PFSK-1 (cell line): ENCODE results near the gene FBXL7.

Experiments used
- POLR2AphosphoS5 ChIP-seq: IDR thresholded peaks from 2 replicates; pipeline ENCODE4 v1.6.1; 2012; ENCODE audit warnings: low read depth, mild to moderate bottlenecking, control low read depth, low read length, moderate library complexity
- SIN3A ChIP-seq: IDR thresholded peaks from 2 replicates; pipeline ENCODE4 v1.6.1; 2012; ENCODE audit warnings: mild to moderate bottlenecking, low read length, moderate library complexity, borderline replicate concordance; ENCODE audit not compliant: insufficient read depth
- TAF1 ChIP-seq: IDR thresholded peaks from 2 replicates; pipeline ENCODE4 v1.6.1; 2012; ENCODE audit warnings: low read length, control low read depth, borderline replicate concordance; ENCODE audit not compliant: insufficient read depth
- TF ChIP-seq, protein P1 (sequence below), 2 experiments: IDR thresholded peaks; 2 replicates each; pipeline versions ENCODE4 v1.6.1 to v1.8.0; 2011 to 2012; ENCODE audit warnings: low read depth in 2 of 2, low read length in 2 of 2, control low read depth in 1 of 2, inconsistent platforms in 1 of 2, mild to moderate bottlenecking in 1 of 2, moderate library complexity in 1 of 2; ENCODE audit not compliant: insufficient read depth in 1 of 2

- TF ChIP-seq TAF1 (no peak), POLR2AphosphoS5 (no peak), SIN3A (no peak)
- TF ChIP-seq, protein P1, sequence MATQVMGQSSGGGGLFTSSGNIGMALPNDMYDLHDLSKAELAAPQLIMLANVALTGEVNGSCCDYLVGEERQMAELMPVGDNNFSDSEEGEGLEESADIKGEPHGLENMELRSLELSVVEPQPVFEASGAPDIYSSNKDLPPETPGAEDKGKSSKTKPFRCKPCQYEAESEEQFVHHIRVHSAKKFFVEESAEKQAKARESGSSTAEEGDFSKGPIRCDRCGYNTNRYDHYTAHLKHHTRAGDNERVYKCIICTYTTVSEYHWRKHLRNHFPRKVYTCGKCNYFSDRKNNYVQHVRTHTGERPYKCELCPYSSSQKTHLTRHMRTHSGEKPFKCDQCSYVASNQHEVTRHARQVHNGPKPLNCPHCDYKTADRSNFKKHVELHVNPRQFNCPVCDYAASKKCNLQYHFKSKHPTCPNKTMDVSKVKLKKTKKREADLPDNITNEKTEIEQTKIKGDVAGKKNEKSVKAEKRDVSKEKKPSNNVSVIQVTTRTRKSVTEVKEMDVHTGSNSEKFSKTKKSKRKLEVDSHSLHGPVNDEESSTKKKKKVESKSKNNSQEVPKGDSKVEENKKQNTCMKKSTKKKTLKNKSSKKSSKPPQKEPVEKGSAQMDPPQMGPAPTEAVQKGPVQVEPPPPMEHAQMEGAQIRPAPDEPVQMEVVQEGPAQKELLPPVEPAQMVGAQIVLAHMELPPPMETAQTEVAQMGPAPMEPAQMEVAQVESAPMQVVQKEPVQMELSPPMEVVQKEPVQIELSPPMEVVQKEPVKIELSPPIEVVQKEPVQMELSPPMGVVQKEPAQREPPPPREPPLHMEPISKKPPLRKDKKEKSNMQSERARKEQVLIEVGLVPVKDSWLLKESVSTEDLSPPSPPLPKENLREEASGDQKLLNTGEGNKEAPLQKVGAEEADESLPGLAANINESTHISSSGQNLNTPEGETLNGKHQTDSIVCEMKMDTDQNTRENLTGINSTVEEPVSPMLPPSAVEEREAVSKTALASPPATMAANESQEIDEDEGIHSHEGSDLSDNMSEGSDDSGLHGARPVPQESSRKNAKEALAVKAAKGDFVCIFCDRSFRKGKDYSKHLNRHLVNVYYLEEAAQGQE (IDR thresholded peaks at IDR 0.05; ENCODE audit: insufficient read depth in 1 of 2, low read depth in 2 of 2, low read length in 2 of 2): no peak
Observed at GRCh38 chr5:15597804-15598203, 97.8 kb downstream of the FBXL7 start.
